HG03280 (cell line): Measurements from ENCODE around the gene TMEM18.

Experiments used
- ATAC-seq: cut with Tn5 transposase; IDR thresholded peaks from one replicate; pipeline ENCODE4 v1.9.1; 2021; ENCODE audit warnings: mild to moderate bottlenecking, moderate library complexity; ENCODE audit not compliant: unreplicated experiment

TMEM18 gene

GRCh38 chr2:623130-623922 lies 53.9 kb downstream of the TMEM18 start:
- no peak for ATAC-seq

- ATAC-seq: no peak
Observed at GRCh38 chr2:622357-622756, 54.8 kb downstream of the TMEM18 start.

- ATAC-seq: no peak
Observed at GRCh38 chr2:621303-622099, 55.7 kb downstream of the TMEM18 start.

- no peak for ATAC-seq
Observed at GRCh38 chr2:620471-621302, 56.5 kb downstream of the TMEM18 start.

GRCh38 chr2:620004-620403 lies 57.2 kb downstream of the TMEM18 start:
- ATAC-seq: no peak

- ATAC-seq: no peak
Observed at GRCh38 chr2:618422-618990, 58.7 kb downstream of the TMEM18 start.

- ATAC-seq: no peak
Observed at GRCh38 chr2:618005-618404, 59.2 kb downstream of the TMEM18 start.
